Activated CD8-positive, alpha-beta memory T cell treated with anti-CD3 and anti-CD28 coated beads for 36 hours (primary cell): ENCODE results near the gene KCNMB2. TPM values are rescaled to one million over a fixed set of nuclear protein-coding genes. Genes with fewer than 3 reads are reported as not detected.
"Not testable (repeated sequence)": the region's sequence is repeated elsewhere in the genome, so short reads cannot be mapped to it uniquely, and the experiment has no call there.

Experiments
- CTCF ChIA-PET: fragments of 350-600 bp; sonication (Branson Sonifier 250); formaldehyde crosslinking; loops from one replicate; lab custom pipeline; 2021; ENCODE audit warnings: antibody characterized with exemption; lab: Charles Lee
- POLR2A ChIA-PET: fragments of 350-600 bp; sonication (Branson Sonifier 250); formaldehyde crosslinking; loops from one replicate; lab custom pipeline; 2021; ENCODE audit warnings: antibody characterized with exemption; lab: Charles Lee
- total RNA-seq, 2 experiments: library from RNA; stranded (reverse); gene quantifications; one replicate each; pipeline ENCODE4 v1.2.3, GENCODE V29; 2021

KCNMB2 gene
- total RNA-seq, 2 experiments from 2014 or later: not detected

- POLR2A ChIA-PET: no interaction called here
- CTCF ChIA-PET: no interaction called here
Measured at GRCh38 chr3:178517665-178518334, 18.4 kb upstream of the KCNMB2 start.

- ChIA-PET CTCF (no interaction called here), POLR2A (no interaction called here)
Measured at GRCh38 chr3:178518660-178519396, 17.4 kb upstream of the KCNMB2 start.

GRCh38 chr3:178519701-178520100 is 16.5 kb upstream of the KCNMB2 start:
- CTCF ChIA-PET: no interaction called here
- POLR2A ChIA-PET: no interaction called here

- ChIA-PET CTCF (no interaction called here), POLR2A (no interaction called here)
Measured at GRCh38 chr3:178520451-178520850, 15.8 kb upstream of the KCNMB2 start.

- POLR2A ChIA-PET: no interaction called here
- CTCF ChIA-PET: no interaction called here
Measured at GRCh38 chr3:178522200-178523052, 13.8 kb upstream of the KCNMB2 start.

- POLR2A ChIA-PET: no interaction called here
- CTCF ChIA-PET: no interaction called here
Measured at GRCh38 chr3:178525251-178525650, 11.0 kb upstream of the KCNMB2 start.

GRCh38 chr3:178526291-178526690 is 9.9 kb upstream of the KCNMB2 start:
- CTCF ChIA-PET: no interaction called here
- POLR2A ChIA-PET: no interaction called here

- ChIA-PET POLR2A (no interaction called here), CTCF (no interaction called here)
Measured at GRCh38 chr3:178527981-178528380, 8.3 kb upstream of the KCNMB2 start.

- ChIA-PET POLR2A (no interaction called here), CTCF (no interaction called here)
Measured at GRCh38 chr3:178529606-178530225, 6.5 kb upstream of the KCNMB2 start.

DNA sequence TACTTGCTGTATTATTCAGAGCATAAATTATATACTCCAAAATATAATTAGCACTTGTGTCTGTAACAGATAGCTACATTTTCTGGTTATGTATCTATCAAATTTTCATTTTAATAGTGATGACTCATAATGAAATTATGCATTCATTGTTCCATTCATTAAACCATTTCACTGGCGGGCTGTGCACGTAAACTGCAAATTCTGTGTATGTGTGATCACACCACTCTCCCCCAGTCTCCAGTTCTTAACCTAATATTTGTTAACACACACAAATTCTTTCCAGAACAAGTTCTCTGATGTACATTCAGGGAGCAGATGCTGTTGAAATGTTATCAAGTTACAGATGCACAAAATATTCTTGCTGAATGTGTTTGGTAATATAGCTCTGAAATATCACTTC is 3.8 kb upstream of the KCNMB2 start:
- POLR2A ChIA-PET: no interaction called here
- CTCF ChIA-PET: no interaction called here

DNA sequence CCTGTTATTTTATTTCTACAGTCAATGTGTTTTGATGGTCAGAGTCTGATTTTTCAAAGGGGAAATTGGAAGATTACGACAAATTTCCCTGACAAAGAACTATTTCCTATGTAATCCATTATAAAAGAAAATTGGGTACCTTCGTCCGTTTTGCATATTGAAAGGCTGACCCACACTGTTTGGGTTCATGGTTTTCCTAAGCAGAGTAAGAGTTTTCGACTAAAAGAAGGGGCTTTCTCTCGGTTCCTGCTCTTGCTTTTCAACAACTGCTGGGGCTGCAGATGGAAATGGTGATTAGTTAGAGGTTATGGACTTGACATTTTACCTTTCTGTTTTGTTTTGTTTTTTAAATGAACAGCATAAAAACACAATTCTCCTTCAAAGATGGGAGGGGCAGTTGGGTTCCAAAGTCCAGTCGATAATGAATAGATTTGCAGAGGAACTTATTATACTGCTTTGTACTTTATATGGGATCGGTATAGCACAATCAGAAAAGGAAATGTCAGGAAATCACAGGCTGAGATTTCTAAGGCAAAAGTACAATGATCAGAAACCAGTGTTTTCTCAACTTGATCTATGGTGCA is 978 bp downstream of the KCNMB2 start:
- ChIA-PET POLR2A (no interaction called here), CTCF (no interaction called here)

GRCh38 chr3:178538056-178538455 is 1.8 kb downstream of the KCNMB2 start:
- ChIA-PET POLR2A (no interaction called here), CTCF (no interaction called here)

GRCh38 chr3:178540184-178540583 is 3.9 kb downstream of the KCNMB2 start:
- POLR2A ChIA-PET: no interaction called here
- CTCF ChIA-PET: no interaction called here

GRCh38 chr3:178545337-178545736 is 9.1 kb downstream of the KCNMB2 start:
- POLR2A ChIA-PET: no interaction called here
- CTCF ChIA-PET: no interaction called here

DNA sequence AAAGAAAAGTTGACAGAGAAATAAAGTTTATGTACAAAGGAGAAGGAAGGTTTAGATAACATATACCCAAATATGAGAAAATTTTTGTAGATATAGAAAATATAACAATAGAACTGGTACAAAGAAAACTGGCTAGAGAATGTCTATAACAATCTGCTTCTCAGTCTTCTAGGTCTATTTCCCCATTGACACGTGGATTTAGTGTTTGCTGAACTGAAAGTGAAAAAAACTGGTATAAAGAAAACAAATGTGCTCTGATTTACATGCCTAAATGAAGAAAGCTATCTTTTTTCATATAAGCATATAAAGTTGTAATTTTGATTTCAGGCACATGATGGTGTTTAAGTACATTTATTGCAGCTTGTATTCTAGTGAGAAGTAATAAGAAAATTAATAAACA is 9.8 kb downstream of the KCNMB2 start:
- ChIA-PET CTCF (no interaction called here), POLR2A (no interaction called here)

DNA sequence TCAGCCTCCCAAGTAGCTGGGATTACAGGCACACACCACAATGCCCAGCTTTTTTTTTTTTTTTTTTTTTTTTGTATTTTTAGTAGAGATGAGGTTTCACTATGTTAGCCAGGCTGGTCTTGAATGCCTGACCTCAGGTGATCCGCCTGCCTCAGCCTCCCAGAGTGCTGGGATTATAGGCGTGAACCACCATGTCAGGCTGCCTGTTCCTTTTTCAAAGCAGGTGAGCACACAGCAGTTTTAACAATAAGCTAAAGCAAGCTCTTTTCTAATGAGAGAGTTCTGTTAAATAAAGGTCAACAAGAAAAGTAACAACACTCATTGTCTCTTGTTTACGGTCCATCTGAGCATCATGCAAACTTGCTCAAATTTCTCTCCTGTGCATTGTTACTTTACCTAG is 13.2 kb downstream of the KCNMB2 start:
- CTCF ChIA-PET: interaction anchor here (0.7 kb wide), 1 partner anchor 661 kb away, joined by 4 read pairs; no protein-coding TSS in a partner anchor
- POLR2A ChIA-PET: not testable (repeated sequence)

DNA sequence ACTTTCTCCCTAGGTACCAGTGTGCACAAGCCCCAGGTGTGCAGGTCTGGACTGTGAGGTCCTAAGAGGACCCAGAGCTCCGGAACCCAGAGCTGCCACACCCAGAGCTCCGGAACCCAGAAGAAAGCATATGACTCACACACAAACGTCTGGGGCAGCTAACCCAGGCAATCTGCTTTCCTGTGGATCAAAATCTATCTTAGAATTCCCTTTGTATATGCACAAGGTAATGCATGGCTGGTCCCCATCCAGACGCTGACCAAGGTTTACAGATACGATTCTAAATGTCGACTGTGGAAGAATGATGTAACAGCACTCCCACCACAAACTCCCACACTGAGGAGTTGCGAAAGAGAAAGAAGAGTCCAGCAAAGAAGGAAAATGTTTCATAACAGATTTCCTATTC is 15.7 kb downstream of the KCNMB2 start:
- ChIA-PET POLR2A (no interaction called here), CTCF (no interaction called here)

DNA sequence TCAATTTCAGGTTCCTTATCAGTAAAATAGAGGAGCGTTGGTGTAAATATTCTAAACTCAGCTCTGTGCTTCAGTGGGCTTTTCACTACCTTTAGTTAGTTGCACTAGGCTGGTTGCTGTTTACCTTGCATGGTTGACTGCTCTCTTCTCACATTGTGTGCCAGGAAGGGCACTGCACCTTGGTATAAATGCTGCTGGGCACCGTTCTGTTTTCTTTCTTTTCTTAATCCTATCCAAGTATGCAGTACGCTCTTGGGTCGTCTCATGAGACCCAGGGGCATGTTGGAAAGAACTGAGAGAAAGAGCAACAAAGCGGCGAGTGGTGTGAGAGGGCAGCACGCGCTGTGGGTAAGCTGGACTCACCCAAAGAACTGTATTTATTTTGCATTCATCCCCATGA is 22.4 kb downstream of the KCNMB2 start:
- CTCF ChIA-PET: no interaction called here
- POLR2A ChIA-PET: no interaction called here

DNA sequence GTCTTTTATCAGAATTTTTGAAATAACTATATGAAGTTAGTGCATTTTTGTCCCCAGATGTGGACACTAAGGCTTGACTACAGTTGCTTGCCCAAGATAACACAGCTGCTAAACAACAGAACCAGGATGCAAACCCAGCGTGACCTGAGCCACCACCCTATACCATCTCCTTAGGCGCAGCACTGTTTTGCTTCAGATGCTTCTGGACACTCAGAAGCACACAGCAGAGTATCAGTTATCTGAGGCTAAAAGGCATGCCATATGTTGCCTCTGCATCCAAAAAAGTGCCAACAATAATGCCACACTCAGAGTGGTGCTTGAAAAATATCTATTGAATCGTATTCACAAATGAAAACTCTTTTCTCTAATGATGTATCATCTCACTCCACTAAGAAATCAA is 24.5 kb downstream of the KCNMB2 start:
- ChIA-PET POLR2A (no interaction called here), CTCF (no interaction called here)

GRCh38 chr3:178561239-178561638 is 25.0 kb downstream of the KCNMB2 start:
- CTCF ChIA-PET: no interaction called here

More at GRCh38 chr3:178561239-178561638, 25.0 kb downstream of the KCNMB2 start:
- POLR2A ChIA-PET: no interaction called here
